WTC11 (cell line): Measurements from ENCODE around the gene WDFY4. TPM values are rescaled to one million over a fixed set of nuclear protein-coding genes. Genes with fewer than 3 reads are reported as not detected.

Experiments
- ATAC-seq: fragments of 200-7000 bp; cut with Tn5 transposase; 2 replicates; pipeline ENCODE4 v1.10.0; 2021; ENCODE audit warnings: mild to moderate bottlenecking, moderate library complexity
- CTCF ChIA-PET: fragments of 300-600 bp; sonication (Branson Sonifier 250); formaldehyde crosslinking; loops from one replicate; lab custom pipeline; 2021; ENCODE audit warnings: antibody characterized with exemption; lab: Charles Lee
- POLR2A ChIA-PET: fragments of 350-600 bp; sonication (Branson Sonifier 250); formaldehyde crosslinking; loops from one replicate; lab custom pipeline; 2021; ENCODE audit warnings: antibody characterized with exemption; lab: Charles Lee
- DNase-seq: peaks from one replicate; pipeline ENCODE4 v3.0.0; 2021; ENCODE audit warnings: low spot score
- H3K27ac Mint-ChIP-seq: 2 replicates; pipeline ENCODE4 v1.8.0; 2021; ENCODE audit warnings: mixed read lengths
- H3K27me3 Mint-ChIP-seq: 2 replicates; pipeline ENCODE4 v1.8.0; 2021; ENCODE audit warnings: low read depth, mild to moderate bottlenecking, moderate library complexity, mixed read lengths
- H3K36me3 Mint-ChIP-seq: 2 replicates; pipeline ENCODE4 v1.8.0; 2021; ENCODE audit warnings: mixed read lengths
- H3K4me1 Mint-ChIP-seq: 2 replicates; pipeline ENCODE4 v1.8.0; 2022; ENCODE audit warnings: mixed read lengths
- H3K4me3 Mint-ChIP-seq: 2 replicates; pipeline ENCODE4 v1.8.0; 2021; ENCODE audit warnings: mild to moderate bottlenecking, moderate library complexity, mixed read lengths
- H3K9me3 Mint-ChIP-seq: 2 replicates; pipeline ENCODE4 v1.8.0; 2021; ENCODE audit warnings: mixed read lengths
- ARID4B ChIP-seq: sonication (generic); formaldehyde crosslinking; IDR thresholded peaks from 2 replicates; pipeline ENCODE4 v1.8.0; 2023; ENCODE audit warnings: missing genetic modification reagents, mild to moderate bottlenecking, borderline replicate concordance
- ATF1 ChIP-seq: sonication (generic); formaldehyde crosslinking; IDR thresholded peaks from 2 replicates; pipeline ENCODE4 v1.8.1; 2023; ENCODE audit warnings: mild to moderate bottlenecking, moderate library complexity, missing genetic modification reagents
- CREM ChIP-seq: sonication (generic); formaldehyde crosslinking; IDR thresholded peaks from 2 replicates; pipeline ENCODE4 v1.8.1; 2022; ENCODE audit warnings: mild to moderate bottlenecking, missing genetic modification reagents, moderate library complexity
- ERG ChIP-seq: fragments of 250-450 bp; sonication (Bioruptor Pico); IDR thresholded peaks from 2 replicates; pipeline ENCODE4 v1.8.0; 2021; ENCODE audit warnings: mild to moderate bottlenecking
- FOXP4 ChIP-seq: sonication (generic); formaldehyde crosslinking; IDR thresholded peaks from 2 replicates; pipeline ENCODE4 v1.8.0; 2022; ENCODE audit warnings: mild to moderate bottlenecking, missing genetic modification reagents
- HMGXB4 ChIP-seq: sonication (generic); formaldehyde crosslinking; IDR thresholded peaks from 2 replicates; pipeline ENCODE4 v1.8.1; 2023; ENCODE audit warnings: mild to moderate bottlenecking, moderate library complexity, missing genetic modification reagents
- JAZF1 ChIP-seq: fragments of 250-450 bp; sonication (Bioruptor Pico); IDR thresholded peaks from 2 replicates; pipeline ENCODE4 v1.9.0; 2021; ENCODE audit warnings: moderate library complexity, mild to moderate bottlenecking, inconsistent platforms
- MLX ChIP-seq: sonication (generic); formaldehyde crosslinking; IDR thresholded peaks from 2 replicates; pipeline ENCODE4 v1.8.1; 2023; ENCODE audit warnings: mild to moderate bottlenecking, missing genetic modification reagents, moderate library complexity
- MXD4 ChIP-seq: fragments of 250-450 bp; sonication (Bioruptor Pico); IDR thresholded peaks from 2 replicates; pipeline ENCODE4 v1.8.0; 2021; ENCODE audit warnings: mild to moderate bottlenecking, moderate library complexity, borderline replicate concordance
- MYBL2 ChIP-seq: sonication (generic); formaldehyde crosslinking; IDR thresholded peaks from 2 replicates; pipeline ENCODE4 v1.8.1; 2023; ENCODE audit warnings: mild to moderate bottlenecking, moderate library complexity, missing genetic modification reagents
- NFE2L1 ChIP-seq: sonication (generic); formaldehyde crosslinking; IDR thresholded peaks from 2 replicates; pipeline ENCODE4 v1.8.1; 2023; ENCODE audit warnings: missing genetic modification reagents
- NR2C2 ChIP-seq: sonication (generic); formaldehyde crosslinking; IDR thresholded peaks from 2 replicates; pipeline ENCODE4 v1.8.0; 2022; ENCODE audit warnings: mild to moderate bottlenecking, missing genetic modification reagents
- SMAD4 ChIP-seq: sonication (generic); formaldehyde crosslinking; IDR thresholded peaks from 2 replicates; pipeline ENCODE4 v1.8.0; 2022; ENCODE audit warnings: mild to moderate bottlenecking, missing genetic modification reagents
- STAT6 ChIP-seq: sonication (generic); formaldehyde crosslinking; conservative IDR thresholded peaks from 2 replicates; pipeline ENCODE4 v1.8.1; 2023; ENCODE audit warnings: mild to moderate bottlenecking, low read depth, missing genetic modification reagents, moderate library complexity
- ZBTB21 ChIP-seq: sonication (generic); formaldehyde crosslinking; IDR thresholded peaks from 2 replicates; pipeline ENCODE4 v1.8.1; 2023; ENCODE audit warnings: mild to moderate bottlenecking, missing genetic modification reagents, borderline replicate concordance
- ZNF121 ChIP-seq: sonication (generic); formaldehyde crosslinking; IDR thresholded peaks from 2 replicates; pipeline ENCODE4 v1.8.0; 2023; ENCODE audit warnings: missing genetic modification reagents
- ZNF423 ChIP-seq: fragments of 250-450 bp; sonication (Bioruptor Pico); IDR thresholded peaks from 2 replicates; pipeline ENCODE4 v2.1.2; 2022; ENCODE audit warnings: mild to moderate bottlenecking, moderate library complexity
- ZNF532 ChIP-seq: fragments of 250-450 bp; sonication (Bioruptor Pico); IDR thresholded peaks from 2 replicates; pipeline ENCODE4 v1.9.0; 2021; ENCODE audit warnings: mild to moderate bottlenecking, borderline replicate concordance
- total RNA-seq: library from RNA; stranded (reverse); gene quantifications from 3 replicates; pipeline ENCODE4 v1.2.3, GENCODE V29; 2021

The WDFY4 gene
- total RNA-seq, 1 experiment from 2014 or later = 0.13 TPM

GRCh38 chr10:48649349-48649944 lies 35.2 kb upstream of the WDFY4 start (continued):
- no peak for TF ChIP-seq MXD4 (CRISPR knock-in tag)
- TF ChIP-seq ZNF532 (CRISPR knock-in tag) = no peak
- no peak for TF ChIP-seq ZNF423
- TF ChIP-seq, all 79 proteins: peak for 0

- CTCF ChIA-PET = interaction anchor here (1.2 kb wide), 1 partner anchor 100 kb away, joined by 4 read pairs; no protein-coding TSS in a partner anchor
- Mint-ChIP-seq H3K36me3 (no peaks in the 10 kb centered on the region), H3K27ac (no peak overlapping the region), H3K27me3 (peaks cover 14% of the 10 kb centered on the region; the same call in 1 of the 2 replicates), H3K4me3 (no peak overlapping the region), H3K9me3 (no peaks in the 10 kb centered on the region), H3K4me1 (no peaks in the 10 kb centered on the region)
- POLR2A ChIA-PET = no interaction called here
- no peak for ATAC-seq
- DNase-seq = no peak
- no peak for TF ChIP-seq MLX (CRISPR knock-in tag)
- no peak for TF ChIP-seq NFE2L1 (CRISPR knock-in tag)
- TF ChIP-seq ERG (CRISPR knock-in tag) = no peak
- no peak for TF ChIP-seq SMAD4 (CRISPR knock-in tag)
- TF ChIP-seq MXD4 (CRISPR knock-in tag) = no peak
- no peak for TF ChIP-seq CREM (CRISPR knock-in tag)
- TF ChIP-seq ZBTB21 = no peak
- no peak for TF ChIP-seq MYBL2 (CRISPR knock-in tag)
- TF ChIP-seq JAZF1 (CRISPR knock-in tag) = no peak
- TF ChIP-seq ARID4B (CRISPR knock-in tag) = no peak
- no peak for TF ChIP-seq HMGXB4 (CRISPR knock-in tag)
- TF ChIP-seq NR2C2 (CRISPR knock-in tag) = no peak
- TF ChIP-seq ZNF121 (CRISPR knock-in tag) = no peak
- TF ChIP-seq FOXP4 (CRISPR knock-in tag) = no peak
- no peak for TF ChIP-seq STAT6
- TF ChIP-seq ATF1 = no peak
Observed at GRCh38 chr10:48651293-48651692, 33.4 kb upstream of the WDFY4 start.
